Stimulated activated naive CD8-positive, alpha-beta T cell treated with anti-CD3 and anti-CD28 coated beads, Interleukin-15, amount 100 ng/mL, for 72 hours (primary cell): ENCODE measurements around the gene PTGIR.

Experiments used
- ATAC-seq: fragments of 150-1000 bp; cut with Tn5 transposase; 2 replicates; pipeline ENCODE4 v1.10.0; 2021; ENCODE audit warnings: mild to moderate bottlenecking, moderate library complexity
- DNase-seq, 2 donors: peaks; one replicate each; pipeline ENCODE4 v3.0.0; 2021 to 2022
- H3K27ac Mint-ChIP-seq, 2 donors: one replicate each; pipeline ENCODE4 v1.8.0; 2022; ENCODE audit warnings: mild to moderate bottlenecking in 2 of 2, mixed read lengths in 2 of 2, moderate library complexity in 2 of 2
- H3K27me3 Mint-ChIP-seq: one replicate; pipeline ENCODE4 v1.8.0; 2022; ENCODE audit warnings: mixed read lengths
- H3K4me1 Mint-ChIP-seq: one replicate; pipeline ENCODE4 v1.8.0; 2022; ENCODE audit warnings: mild to moderate bottlenecking, mixed read lengths
- H3K4me3 Mint-ChIP-seq, 2 donors: one replicate each; pipeline ENCODE4 v1.8.0; 2022; ENCODE audit warnings: mild to moderate bottlenecking in 2 of 2, mixed read lengths in 2 of 2, moderate library complexity in 1 of 2
- H3K9me3 Mint-ChIP-seq, 2 donors: one replicate each; pipeline ENCODE4 v1.8.0; 2022; ENCODE audit warnings: mixed read lengths in 2 of 2

The PTGIR gene

DNA sequence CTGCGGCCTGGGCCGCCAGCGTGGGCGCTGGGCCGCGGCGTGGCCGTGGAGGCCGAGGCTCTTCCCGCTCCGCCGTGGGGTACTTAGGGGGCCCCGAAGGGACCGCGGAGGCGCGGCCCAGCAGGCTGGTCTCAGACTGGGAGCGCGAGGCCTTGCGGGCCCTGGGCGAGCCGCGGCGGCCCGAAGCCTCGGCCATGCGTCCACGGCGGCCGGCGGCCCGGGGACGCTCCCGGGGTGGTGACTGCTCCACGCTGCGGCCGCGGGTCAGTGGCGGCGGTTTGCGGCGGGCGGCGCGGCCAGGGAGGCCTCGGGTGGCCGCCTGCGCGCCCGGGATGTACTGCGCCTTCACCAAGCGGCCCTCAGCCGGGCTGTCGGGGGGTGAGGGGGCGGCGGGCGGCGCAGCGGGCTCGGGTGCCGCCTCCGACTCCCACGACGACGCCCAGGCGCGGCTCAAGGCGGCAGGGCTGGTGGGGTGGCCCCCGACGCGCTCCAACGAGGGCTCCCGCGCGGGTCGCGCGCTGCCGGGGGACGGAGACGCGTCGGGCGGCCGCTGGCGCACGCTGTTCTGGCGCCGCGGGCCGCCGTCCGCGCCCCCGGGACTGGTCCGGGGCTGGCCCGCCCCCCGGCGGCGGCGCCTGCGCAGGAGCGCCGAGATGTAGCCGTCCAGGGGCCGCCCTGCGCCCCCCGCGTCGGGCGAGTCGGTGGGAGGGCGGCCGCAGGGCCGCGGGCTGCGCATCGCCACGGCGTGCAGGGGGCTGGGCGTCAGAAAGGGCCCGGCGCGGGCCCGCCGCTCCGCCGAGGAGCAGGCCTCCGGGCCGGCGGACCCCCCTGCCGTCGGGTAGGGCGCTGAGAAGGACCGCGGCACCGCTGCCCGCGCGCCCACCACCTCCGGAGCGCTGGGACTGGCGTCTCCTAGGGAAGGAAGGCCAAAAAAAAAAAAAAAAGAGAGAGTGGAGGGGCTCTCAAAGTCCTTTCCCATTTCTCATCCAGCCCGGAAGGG lies 24.4 kb upstream of the PTGIR start:
- H3K4me3 Mint-ChIP-seq, result peak overlapping the region; percentile 51 to 58
- peaks cover 16% of the 10 kb centered on the region for H3K4me1 Mint-ChIP-seq
- peaks cover 62% of the 10 kb centered on the region for H3K27me3 Mint-ChIP-seq
- H3K27ac Mint-ChIP-seq, result no peak overlapping the region
- ATAC-seq (peak; percentile 48), DNase-seq (no peak)
- H3K9me3 Mint-ChIP-seq, result no peaks in the 10 kb centered on the region

DNA sequence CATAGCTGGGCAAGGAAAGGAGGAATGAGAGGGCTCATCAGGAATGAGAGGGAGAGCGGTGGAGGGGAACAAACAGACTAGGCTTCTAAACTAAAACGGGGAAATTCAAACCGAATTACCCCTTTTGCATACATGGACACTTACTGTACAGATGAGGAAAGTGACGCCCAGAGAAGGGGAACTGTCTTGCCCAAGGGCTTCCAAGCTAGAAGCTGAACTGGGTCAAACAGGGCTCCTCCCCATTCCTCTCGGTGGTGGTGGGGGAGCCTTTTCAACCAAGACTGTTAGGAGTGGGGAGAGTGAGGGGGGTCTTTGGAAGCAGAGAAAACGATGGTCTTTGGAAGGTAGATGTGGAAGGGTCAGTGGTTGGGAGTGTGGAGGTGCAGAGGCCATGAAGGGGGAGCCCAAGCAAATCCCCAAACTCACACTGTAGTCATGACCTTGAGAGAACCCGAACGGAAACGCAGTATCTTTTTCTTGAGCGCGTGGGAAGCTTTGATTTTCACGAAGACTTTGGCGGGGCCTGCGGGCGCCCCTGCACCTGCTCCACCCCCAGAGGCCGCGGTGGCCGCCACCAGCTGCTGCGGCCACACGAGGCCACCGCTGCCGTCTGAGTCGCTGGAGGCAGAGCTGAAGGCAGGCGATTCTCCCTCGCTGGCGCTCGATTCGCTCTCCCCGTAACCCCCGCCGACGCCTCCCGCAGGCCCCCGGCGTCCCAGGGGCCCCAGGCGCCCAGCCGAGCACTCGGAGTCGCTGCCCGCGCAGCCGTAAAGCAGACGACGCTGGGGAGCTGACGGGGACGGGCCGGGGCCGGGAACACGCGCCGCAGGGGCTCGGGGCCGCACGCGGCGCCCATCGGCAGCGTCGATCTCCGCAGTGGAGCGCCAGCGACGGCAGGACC lies 23.4 kb upstream of the PTGIR start:
- peaks cover 10% of the 10 kb centered on the region for H3K4me1 Mint-ChIP-seq
- H3K27me3 Mint-ChIP-seq, result peaks cover 53% of the 10 kb centered on the region
- ATAC-seq (peak; percentile 53), DNase-seq (no peak)
- H3K9me3 Mint-ChIP-seq, result no peaks in the 10 kb centered on the region
- no peak overlapping the region for H3K27ac Mint-ChIP-seq
- peak overlapping the region; percentile 49 to 56 for H3K4me3 Mint-ChIP-seq

DNA sequence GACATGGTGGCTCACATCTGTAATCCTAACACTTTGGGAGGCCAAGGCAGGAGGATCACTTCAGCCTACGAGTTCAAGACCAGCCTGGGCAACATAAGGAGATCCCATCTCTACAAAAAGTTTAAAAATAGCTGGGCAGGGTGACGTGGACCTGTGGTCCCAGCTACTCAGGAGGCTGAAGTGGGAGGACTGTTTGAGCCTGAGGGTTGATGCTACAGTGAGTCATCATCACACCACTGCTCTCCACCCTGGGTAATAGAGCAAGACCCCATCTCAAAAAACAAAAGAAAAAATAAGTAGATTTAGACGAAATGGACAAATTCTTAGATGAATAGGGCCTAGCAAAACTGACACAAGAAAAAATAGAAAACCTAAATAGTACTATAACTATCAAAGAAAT lies 21.5 kb upstream of the PTGIR start:
- no peaks in the 10 kb centered on the region for H3K9me3 Mint-ChIP-seq
- no peak overlapping the region for H3K4me3 Mint-ChIP-seq
- H3K27me3 Mint-ChIP-seq, result peaks cover 45% of the 10 kb centered on the region
- no peak overlapping the region for H3K27ac Mint-ChIP-seq
- H3K4me1 Mint-ChIP-seq, result peaks cover 10% of the 10 kb centered on the region
- DNase-seq (no peak), ATAC-seq (no peak)

DNA sequence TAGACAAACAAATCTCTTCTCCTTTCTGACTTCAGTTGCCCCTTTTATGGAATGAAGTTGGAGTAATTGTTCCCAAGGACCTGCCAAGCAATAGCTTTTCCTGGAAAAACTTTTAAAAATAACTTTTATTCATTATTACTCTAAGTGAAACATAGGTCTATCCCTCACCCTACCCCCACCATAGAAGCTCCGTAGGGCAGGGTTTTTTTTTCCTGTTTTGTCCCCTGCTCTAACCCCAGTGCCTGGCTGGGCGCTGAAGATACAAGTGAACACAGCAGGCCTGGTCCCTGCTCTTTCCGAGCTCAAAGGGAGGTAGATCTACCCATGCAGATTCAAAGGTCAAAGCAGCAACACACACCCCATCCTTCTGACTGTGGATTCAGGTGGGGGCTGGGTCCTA lies 19.8 kb upstream of the PTGIR start:
- Mint-ChIP-seq H3K27ac (no peak overlapping the region), H3K4me1 (peaks cover 10% of the 10 kb centered on the region), H3K9me3 (no peaks in the 10 kb centered on the region), H3K27me3 (peaks cover 36% of the 10 kb centered on the region), H3K4me3 (no peak overlapping the region)
- ATAC-seq, result no peak
- DNase-seq, result no peak

DNA sequence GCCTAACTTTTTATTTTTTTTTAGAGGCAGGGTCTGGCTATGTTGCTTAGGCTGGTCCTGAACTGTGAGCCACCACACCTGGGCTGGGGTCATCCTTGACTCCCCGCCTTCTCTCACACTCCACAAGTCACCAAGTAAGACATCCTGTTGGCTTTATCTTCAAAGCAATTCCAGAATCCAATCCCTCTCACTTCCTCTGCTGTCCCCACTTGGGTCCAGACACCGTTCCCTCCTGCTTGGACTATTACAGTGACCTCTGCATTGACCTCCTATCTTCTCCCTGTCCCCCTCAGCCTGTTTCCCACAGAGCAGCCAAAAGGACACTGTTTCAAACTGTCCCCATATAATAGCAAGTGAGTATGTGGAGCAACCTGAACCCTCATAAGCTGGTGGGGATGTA lies 15.8 kb upstream of the PTGIR start:
- DNase-seq, result no peak
- no peaks in the 10 kb centered on the region for H3K9me3 Mint-ChIP-seq
- peak overlapping the region in 1 of 2 donors; percentile 23 for H3K4me3 Mint-ChIP-seq
- H3K27ac Mint-ChIP-seq, result no peak overlapping the region
- peaks cover 17% of the 10 kb centered on the region for H3K27me3 Mint-ChIP-seq
- H3K4me1 Mint-ChIP-seq, result no peaks in the 10 kb centered on the region
- ATAC-seq, result no peak

DNA sequence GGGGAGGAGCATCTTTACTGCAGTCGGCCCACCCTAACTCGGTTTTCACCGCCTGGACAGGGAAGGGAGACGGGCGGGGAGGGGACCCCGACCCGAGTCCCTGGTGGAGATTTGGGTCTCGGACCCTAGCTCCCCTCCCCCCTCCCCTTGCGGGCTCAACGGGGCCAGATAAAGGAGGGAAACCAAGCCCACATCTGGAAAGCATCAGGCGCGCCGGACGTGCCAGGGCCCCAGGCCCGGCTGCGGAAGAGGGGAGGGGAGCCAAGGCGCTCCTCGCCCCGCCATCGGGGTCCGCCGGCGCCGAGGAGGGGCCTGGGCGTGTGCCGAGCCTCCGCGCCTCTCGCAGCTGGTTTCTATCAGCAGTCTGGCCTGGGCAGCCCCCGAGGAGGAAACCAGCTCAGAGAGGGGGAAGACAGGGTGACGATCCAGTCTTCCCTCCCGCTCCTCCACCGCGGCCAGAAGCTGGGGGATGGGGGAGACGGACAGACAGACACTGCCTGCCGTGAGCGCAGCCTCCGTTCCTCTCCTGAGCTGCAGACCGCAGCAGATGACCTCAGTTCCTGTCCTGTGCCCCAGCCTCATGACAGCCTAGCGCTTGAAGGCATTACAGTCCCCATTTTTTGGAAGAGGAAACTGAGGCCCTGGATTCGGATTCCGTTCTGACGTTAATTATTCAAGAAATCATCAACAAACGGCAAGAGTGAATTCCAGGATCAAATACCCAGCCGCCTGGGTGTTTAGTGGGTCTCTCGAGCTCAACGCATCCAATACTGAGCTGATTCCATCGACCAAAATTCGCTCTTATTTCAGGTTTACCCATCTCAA lies 14.7 kb upstream of the PTGIR start:
- Mint-ChIP-seq H3K27ac (no peak overlapping the region), H3K27me3 (peaks cover 17% of the 10 kb centered on the region), H3K4me1 (peaks cover 6% of the 10 kb centered on the region), H3K9me3 (no peaks in the 10 kb centered on the region), H3K4me3 (no peak overlapping the region)
- ATAC-seq, result peak; percentile 22
- DNase-seq, result peak in 1 of 2 donors; percentile 56

DNA sequence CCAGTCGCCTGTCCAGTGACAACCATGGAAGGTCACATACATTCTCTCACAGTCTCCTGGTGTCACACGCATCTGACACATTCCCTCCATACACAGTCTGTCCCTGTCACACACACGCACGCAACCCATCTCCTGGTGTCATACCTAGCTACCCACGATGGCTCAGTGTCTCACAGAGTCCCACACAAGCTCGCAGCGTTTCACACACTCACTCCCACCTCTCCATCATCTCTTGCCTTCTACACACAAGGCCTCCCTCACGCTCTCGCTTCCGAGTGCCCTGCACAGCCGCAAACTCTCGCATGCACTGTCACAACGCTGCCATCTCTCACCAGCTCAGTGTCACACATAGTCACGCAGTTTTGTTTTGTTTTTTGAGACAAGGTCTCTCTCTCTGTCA lies 12.3 kb upstream of the PTGIR start:
- DNase-seq, result no peak

DNA sequence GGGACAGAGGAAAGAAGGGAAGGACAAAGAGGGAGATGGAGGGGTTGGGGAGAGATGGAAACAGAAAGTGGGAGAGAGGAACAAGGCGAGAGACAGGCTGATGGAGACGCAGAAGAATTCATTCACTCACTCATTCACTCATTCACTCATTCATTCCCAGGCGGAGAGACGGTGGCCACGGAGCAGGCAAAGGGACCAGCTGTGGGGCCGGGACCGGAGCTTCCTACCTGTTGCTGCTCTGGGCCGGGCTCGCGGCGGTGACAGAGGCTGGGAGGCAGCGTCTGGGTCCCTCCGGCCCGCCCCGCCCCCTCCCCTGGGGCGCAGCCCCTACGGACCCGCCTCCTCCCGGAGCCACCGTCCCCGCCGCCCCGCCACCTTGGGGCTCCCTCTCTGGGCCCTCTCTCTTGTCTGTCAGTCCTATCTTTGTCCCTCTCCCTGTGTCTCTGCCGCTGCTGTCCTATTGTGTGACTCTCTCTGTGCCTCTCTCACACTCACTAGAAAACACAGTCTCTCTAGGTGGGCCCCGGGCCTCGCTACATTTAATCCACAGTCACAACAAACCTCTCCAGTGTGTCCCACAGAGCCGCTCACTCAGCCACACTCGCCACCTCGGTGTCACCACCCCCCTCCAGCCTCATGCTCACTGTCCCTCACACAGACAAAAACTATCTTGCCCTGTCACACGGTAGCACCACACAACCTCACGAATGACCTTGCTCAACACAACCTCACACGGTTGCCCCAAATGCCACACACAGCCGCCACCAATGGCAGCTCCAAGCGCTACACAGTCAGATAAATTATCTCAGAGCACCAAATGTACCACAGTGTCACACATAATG lies 11.3 kb upstream of the PTGIR start, which contains the start of gene GNG8:
Gene GNG8, minus strand, starts transcription at position 283 of the 842 bp plus-strand sequence. CDS start 1,520 bp downstream, outside the sequence.
- ATAC-seq, result no peak
- Mint-ChIP-seq H3K27ac (peak within 1 kb of the TSS; percentile 34 to 57), H3K9me3 (no peaks in the 10 kb centered on the region), H3K4me3 (peak within 1 kb of the TSS; percentile 82 to 88), H3K4me1 (peaks cover 18% of the 10 kb centered on the region), H3K27me3 (peaks cover 8% of the 10 kb centered on the region)
- DNase-seq, result no peak

More for the DNA sequence above, 12.3 kb upstream of the PTGIR start:
- peaks cover 17% of the 10 kb centered on the region for H3K4me1 Mint-ChIP-seq
- no peak overlapping the region for H3K27ac Mint-ChIP-seq
- no peaks in the 10 kb centered on the region for H3K9me3 Mint-ChIP-seq
- ATAC-seq, result no peak
- no peak overlapping the region for H3K4me3 Mint-ChIP-seq
- peaks cover 8% of the 10 kb centered on the region for H3K27me3 Mint-ChIP-seq

DNA sequence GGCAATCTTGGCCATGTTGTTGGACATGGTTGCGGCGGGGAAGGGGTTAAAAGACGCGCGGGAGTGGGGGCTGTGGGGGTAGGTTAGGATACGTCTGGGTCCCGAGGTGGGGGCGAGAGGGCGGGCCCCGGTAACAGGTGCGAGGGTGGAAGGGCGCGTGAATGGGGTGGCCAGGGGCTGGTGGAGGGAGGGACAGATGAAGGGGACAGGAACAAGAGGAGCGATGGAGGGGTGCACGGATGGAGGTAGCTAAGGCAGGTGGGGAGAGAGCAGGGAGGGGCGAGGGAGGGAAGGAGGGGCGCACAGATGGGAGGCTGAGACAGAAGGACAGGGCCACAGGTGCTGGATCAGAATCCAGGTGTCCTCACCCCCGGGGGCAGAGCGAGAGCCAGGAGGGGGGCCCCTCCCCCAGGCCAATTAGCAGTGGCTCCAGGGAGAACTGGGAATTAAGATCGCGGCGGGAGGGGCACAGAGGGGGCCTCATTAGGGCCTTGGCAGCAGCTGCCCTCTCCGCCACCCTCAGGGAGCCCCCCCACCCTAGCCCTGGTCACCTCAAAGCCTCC lies 9.8 kb upstream of the PTGIR start:
- ATAC-seq (no peak), DNase-seq (no peak)
- H3K4me3 Mint-ChIP-seq, result peak overlapping the region; percentile 82 to 88
- H3K27me3 Mint-ChIP-seq, result no peaks in the 10 kb centered on the region
- peaks cover 30% of the 10 kb centered on the region for H3K4me1 Mint-ChIP-seq
- peak overlapping the region in 1 of 2 donors; percentile 57 for H3K27ac Mint-ChIP-seq
- no peaks in the 10 kb centered on the region for H3K9me3 Mint-ChIP-seq

DNA sequence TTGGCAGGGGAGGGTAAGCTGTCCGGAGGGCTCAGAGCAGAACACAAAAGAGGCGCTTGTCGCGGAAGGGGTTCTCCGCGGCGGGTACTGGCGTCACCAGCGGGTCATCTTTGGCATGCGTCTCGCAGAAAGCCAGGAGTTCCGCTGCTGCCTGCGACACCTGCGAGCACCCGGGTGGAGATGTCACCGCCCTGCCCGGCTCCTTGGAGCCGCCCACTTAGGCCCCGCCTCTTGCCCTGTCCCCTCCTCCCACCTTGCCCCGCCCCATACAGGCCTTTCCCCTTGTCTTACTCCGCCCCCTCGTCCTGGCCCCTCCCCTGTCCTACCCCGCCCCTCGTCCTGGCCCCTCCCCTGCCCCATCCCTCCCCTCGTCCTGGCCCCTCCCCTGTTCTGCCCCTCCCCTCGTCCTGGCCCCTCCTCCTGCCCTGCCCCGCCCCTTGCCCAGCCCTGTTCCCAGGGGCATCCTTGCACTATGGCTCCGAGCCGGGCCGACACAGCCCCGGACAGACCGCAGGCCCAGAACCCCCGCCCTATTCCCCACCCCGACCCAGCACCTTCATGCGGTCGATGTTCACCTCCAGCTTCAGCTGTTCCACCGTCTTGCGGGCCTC lies 9.3 kb upstream of the PTGIR start:
- Mint-ChIP-seq H3K27ac (peak overlapping the region; percentile 12 to 66), H3K9me3 (no peaks in the 10 kb centered on the region), H3K4me3 (peak overlapping the region; percentile 82 to 88), H3K27me3 (no peaks in the 10 kb centered on the region), H3K4me1 (peaks cover 33% of the 10 kb centered on the region)
- peak; percentile 71 for ATAC-seq
- peak; percentile 98 for DNase-seq

DNA sequence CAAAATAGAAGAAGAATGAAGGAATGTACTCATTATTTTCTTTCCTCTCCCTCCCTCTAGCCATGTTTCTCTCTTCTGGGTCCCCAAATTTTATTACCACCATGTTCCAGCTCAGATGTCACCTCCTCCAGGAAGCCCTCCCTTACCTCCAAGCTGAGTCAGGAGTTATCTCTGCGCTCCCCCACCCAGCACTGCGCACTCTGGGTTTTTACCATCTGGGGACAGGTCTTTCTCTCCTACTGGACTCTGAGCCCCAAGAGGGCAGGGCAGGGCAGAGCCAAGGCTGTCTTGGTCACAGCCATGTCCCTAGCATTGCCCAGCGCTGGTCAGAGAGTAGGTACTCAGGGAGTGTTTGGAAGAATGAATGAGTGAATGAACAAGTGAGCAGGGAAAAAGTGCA lies 8.2 kb upstream of the PTGIR start:
- no peak for ATAC-seq
- H3K27ac Mint-ChIP-seq, result no peak overlapping the region

DNA sequence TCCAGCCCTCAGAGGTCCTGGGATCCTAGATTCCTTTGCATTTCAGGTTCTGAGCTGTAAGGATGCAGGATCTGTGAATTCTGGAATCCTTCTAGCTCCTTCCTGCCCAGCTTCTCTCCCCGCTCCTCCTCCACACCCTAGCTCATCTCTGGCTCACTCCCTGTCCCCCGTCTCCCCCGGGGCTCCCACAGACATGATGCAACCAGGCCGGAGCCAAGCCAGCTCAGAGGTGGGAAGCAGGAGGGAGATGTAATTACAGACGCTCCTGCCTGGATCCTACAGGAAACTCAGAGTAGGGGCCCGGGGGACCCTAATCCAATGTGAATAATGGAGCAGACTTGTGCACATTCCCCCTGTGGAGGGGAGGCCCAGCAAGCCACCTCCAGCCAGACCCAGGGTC lies 6.6 kb upstream of the PTGIR start:
- no peak for ATAC-seq
- Mint-ChIP-seq H3K9me3 (no peaks in the 10 kb centered on the region), H3K4me3 (no peak overlapping the region), H3K27me3 (no peaks in the 10 kb centered on the region), H3K27ac (no peak overlapping the region), H3K4me1 (peaks cover 58% of the 10 kb centered on the region)
- no peak for DNase-seq

More for the DNA sequence above, 8.2 kb upstream of the PTGIR start:
- Mint-ChIP-seq H3K9me3 (no peaks in the 10 kb centered on the region), H3K27me3 (no peaks in the 10 kb centered on the region), H3K4me3 (peak overlapping the region; percentile 82 to 88), H3K4me1 (peaks cover 44% of the 10 kb centered on the region)
- no peak for DNase-seq

DNA sequence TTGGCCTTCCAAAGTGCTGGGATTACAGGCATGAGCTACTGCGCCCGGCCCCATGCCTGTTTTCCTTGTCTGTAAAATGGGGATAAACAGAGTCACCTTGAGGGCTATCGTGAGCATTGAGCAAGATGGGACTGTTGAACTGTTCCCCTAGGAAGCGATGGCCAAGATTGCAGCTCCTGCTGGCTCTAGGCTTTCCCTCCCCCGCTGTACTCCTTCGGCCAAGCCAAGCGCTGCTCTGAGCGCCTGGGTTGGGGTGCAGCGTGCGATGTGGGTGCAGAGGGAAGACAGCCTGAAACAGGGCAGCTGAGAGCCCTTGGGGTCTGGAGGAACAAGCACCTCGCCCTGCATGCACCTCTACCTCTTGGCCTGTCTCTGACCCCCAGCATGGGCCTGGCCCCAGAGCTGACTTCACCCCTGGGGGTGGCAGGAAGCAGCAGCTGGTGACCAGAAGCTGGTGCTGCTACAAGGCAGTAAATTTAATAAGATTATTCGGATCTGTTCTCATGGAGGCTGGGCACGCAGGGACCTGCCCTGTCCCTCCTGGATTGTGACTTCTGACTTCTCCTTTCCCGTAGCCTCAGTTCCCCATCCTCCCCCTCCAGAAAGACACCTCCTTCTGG lies 5.8 kb upstream of the PTGIR start:
- no peak overlapping the region for H3K4me3 Mint-ChIP-seq
- no peaks in the 10 kb centered on the region for H3K9me3 Mint-ChIP-seq
- DNase-seq (no peak), ATAC-seq (no peak)
- H3K27ac Mint-ChIP-seq, result no peak overlapping the region
- peaks cover 66% of the 10 kb centered on the region for H3K4me1 Mint-ChIP-seq
- H3K27me3 Mint-ChIP-seq, result no peaks in the 10 kb centered on the region
